Tibial nerve (tissue), 4 donors: ENCODE measurements around the gene EMC8. TPM values are rescaled to one million over a fixed set of nuclear protein-coding genes. Genes with fewer than 3 reads are reported as not detected.

Experiments
- DNase-seq, 2 donors: peaks; one replicate each; pipeline ENCODE4 v3.0.0-alpha.2; 2019; ENCODE audit warnings: low spot score in 2 of 2
- H3K27ac ChIP-seq, 4 donors: fragments of 200-600 bp; sonication (generic) in 3 of 4; one replicate each; pipeline ENCODE4 v1.5.1; 2017 to 2019; ENCODE audit warnings: mild to moderate bottlenecking in 1 of 4
- H3K27me3 ChIP-seq, 2 donors: fragments of 200-600 bp; sonication (generic) in 1 of 2; one replicate each; pipeline versions ENCODE4 v1.5.1 to v1.6.0; 2017 to 2019
- H3K36me3 ChIP-seq, 3 donors: fragments of 200-600 bp; sonication (generic); one replicate each; pipeline ENCODE4 v1.5.1; 2018 to 2019
- H3K4me1 ChIP-seq, 4 donors: fragments of 200-600 bp; sonication (generic) in 3 of 4; one replicate each; pipeline ENCODE4 v1.5.1; 2017 to 2019
- H3K4me3 ChIP-seq, 4 donors: fragments of 200-600 bp; sonication (generic) in 3 of 4; one replicate each; pipeline ENCODE4 v1.5.1; 2017 to 2019; ENCODE audit warnings: mild to moderate bottlenecking in 1 of 4, moderate library complexity in 1 of 4
- H3K9me3 ChIP-seq, 4 donors: fragments of 200-600 bp; sonication (generic) in 3 of 4; one replicate each; pipeline ENCODE4 v1.5.1; 2017 to 2019
- EP300 ChIP-seq, 2 donors: sonication (generic); formaldehyde crosslinking; IDR thresholded peaks; one replicate each; pipeline ENCODE4 v1.6.1; 2017; ENCODE audit warnings: antibody characterized with exemption in 2 of 2, mild to moderate bottlenecking in 1 of 2
- POLR2A ChIP-seq, 2 donors: fragments of 450-650 bp; IDR thresholded peaks; one replicate each; pipeline ENCODE4 v1.6.1; 2017; ENCODE audit warnings: antibody characterized with exemption in 2 of 2, mild to moderate bottlenecking in 2 of 2, moderate library complexity in 2 of 2
- WGBS, 2 donors: methylation state at CpG; one replicate each; pipeline ENCODE4 v1.1.5; 2018; 5-methylcytosine and 5-hydroxymethylcytosine counted together
- total RNA-seq, 4 donors: library from RNA; depleted of rRNA; stranded (reverse); fragments of >200 nt; gene quantifications; one replicate each; pipeline ENCODE4 v1.1.0, GENCODE V29; 2016
- TF ChIP-seq, protein P1 (sequence below), 5 experiments: fragments of 200-600 bp in 3 of 5; fragments of 450-650 bp in 2 of 5; sonication (generic) in 3 of 5; IDR thresholded peaks; one replicate each; pipeline ENCODE4 v1.5.1; 2016 to 2019; ENCODE audit warnings: antibody characterized with exemption in 5 of 5, mild to moderate bottlenecking in 3 of 5, moderate library complexity in 2 of 5

The EMC8 gene
- total RNA-seq, 4 donors from 2014 or later: 31.8 to 46.2 (median 35.4) TPM

GRCh38 chr16:85842848-85843247 is 43.5 kb upstream of the EMC8 start:
- Histone ChIP-seq H3K36me3 (no peaks in the 10 kb centered on the region), H3K9me3 (no peaks in the 10 kb centered on the region), H3K4me1 (peaks cover 0 to 6% (median 0%) of the 10 kb centered on the region in 4 donors), H3K4me3 (no peak overlapping the region), H3K27me3 (no peaks in the 10 kb centered on the region), H3K27ac (no peak overlapping the region)
- WGBS, 2 donors: 90 to 98% methylated on average over 9 of the region's 9 CpGs
- TF ChIP-seq EP300 (IDR thresholded peaks at IDR 0.05) (no peak), POLR2A (IDR thresholded peaks at IDR 0.05) (no peak)
- TF ChIP-seq, protein P1, sequence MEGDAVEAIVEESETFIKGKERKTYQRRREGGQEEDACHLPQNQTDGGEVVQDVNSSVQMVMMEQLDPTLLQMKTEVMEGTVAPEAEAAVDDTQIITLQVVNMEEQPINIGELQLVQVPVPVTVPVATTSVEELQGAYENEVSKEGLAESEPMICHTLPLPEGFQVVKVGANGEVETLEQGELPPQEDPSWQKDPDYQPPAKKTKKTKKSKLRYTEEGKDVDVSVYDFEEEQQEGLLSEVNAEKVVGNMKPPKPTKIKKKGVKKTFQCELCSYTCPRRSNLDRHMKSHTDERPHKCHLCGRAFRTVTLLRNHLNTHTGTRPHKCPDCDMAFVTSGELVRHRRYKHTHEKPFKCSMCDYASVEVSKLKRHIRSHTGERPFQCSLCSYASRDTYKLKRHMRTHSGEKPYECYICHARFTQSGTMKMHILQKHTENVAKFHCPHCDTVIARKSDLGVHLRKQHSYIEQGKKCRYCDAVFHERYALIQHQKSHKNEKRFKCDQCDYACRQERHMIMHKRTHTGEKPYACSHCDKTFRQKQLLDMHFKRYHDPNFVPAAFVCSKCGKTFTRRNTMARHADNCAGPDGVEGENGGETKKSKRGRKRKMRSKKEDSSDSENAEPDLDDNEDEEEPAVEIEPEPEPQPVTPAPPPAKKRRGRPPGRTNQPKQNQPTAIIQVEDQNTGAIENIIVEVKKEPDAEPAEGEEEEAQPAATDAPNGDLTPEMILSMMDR (IDR thresholded peaks at IDR 0.05): no peak
- DNase-seq: no peak

GRCh38 chr16:85842435-85842834 is 43.1 kb upstream of the EMC8 start:
- Histone ChIP-seq H3K27ac (no peak overlapping the region), H3K4me1 (peaks cover 0 to 6% (median 0%) of the 10 kb centered on the region in 4 donors), H3K27me3 (no peaks in the 10 kb centered on the region), H3K36me3 (no peaks in the 10 kb centered on the region), H3K4me3 (no peak overlapping the region), H3K9me3 (no peaks in the 10 kb centered on the region)
- TF ChIP-seq, protein P1 (IDR thresholded peaks at IDR 0.05): no peak
- TF ChIP-seq POLR2A (IDR thresholded peaks at IDR 0.05): no peak
- TF ChIP-seq EP300 (IDR thresholded peaks at IDR 0.05): no peak
- WGBS, 2 donors: 92 to 93% methylated on average over 9 of the region's 9 CpGs
- DNase-seq: no peak

- 86 to 94% methylated on average over 10 of the region's 10 CpGs for WGBS, 2 donors
- TF ChIP-seq, protein P1 (IDR thresholded peaks at IDR 0.05): no peak
- TF ChIP-seq EP300 (IDR thresholded peaks at IDR 0.05) (no peak), POLR2A (IDR thresholded peaks at IDR 0.05) (no peak)
- Histone ChIP-seq H3K9me3 (no peaks in the 10 kb centered on the region), H3K27me3 (no peaks in the 10 kb centered on the region), H3K4me3 (no peak overlapping the region), H3K27ac (no peak overlapping the region), H3K36me3 (no peaks in the 10 kb centered on the region), H3K4me1 (peaks cover 0 to 6% (median 0%) of the 10 kb centered on the region in 4 donors)
- DNase-seq: no peak
Measured at GRCh38 chr16:85840801-85841200, 41.5 kb upstream of the EMC8 start.

DNA sequence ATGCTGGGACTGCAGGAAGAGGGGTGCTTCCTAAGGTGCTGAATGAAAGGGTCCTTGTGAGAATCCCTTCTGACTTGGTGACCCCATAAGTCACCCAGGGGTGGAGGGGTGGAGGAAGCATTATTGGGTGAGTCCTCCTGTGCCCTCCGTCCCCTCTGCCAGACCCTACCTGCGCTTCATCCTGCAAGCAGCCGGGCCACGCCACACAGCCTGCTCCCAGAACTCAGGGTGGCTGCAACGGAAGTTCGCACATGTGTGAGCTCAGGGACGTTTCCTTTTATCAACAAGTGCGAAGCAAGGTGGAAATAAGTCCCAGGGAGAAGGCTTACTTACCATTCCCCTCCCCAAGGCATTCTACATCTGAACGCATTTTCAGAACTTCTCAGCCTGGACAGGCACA is 41.1 kb upstream of the EMC8 start:
- TF ChIP-seq EP300 (IDR thresholded peaks at IDR 0.05) (no peak), POLR2A (IDR thresholded peaks at IDR 0.05) (no peak)
- TF ChIP-seq, protein P1 (IDR thresholded peaks at IDR 0.05): no peak
- DNase-seq: no peak
- Histone ChIP-seq H3K36me3 (no peaks in the 10 kb centered on the region), H3K4me3 (no peak overlapping the region), H3K9me3 (no peaks in the 10 kb centered on the region), H3K27me3 (no peaks in the 10 kb centered on the region), H3K4me1 (peaks cover 0 to 6% (median 0%) of the 10 kb centered on the region in 4 donors), H3K27ac (no peak overlapping the region)
- WGBS, 2 donors: 91 to 94% methylated on average over 9 of the region's 9 CpGs

- Histone ChIP-seq H3K4me1 (peaks cover 0 to 2% (median 0%) of the 10 kb centered on the region in 4 donors), H3K27me3 (no peaks in the 10 kb centered on the region), H3K9me3 (no peaks in the 10 kb centered on the region), H3K4me3 (no peak overlapping the region), H3K36me3 (no peaks in the 10 kb centered on the region), H3K27ac (no peak overlapping the region)
- DNase-seq: no peak
- WGBS, 2 donors: 69 to 90% methylated on average over 16 to 24 of the region's 24 CpGs
- TF ChIP-seq, protein P1 (IDR thresholded peaks at IDR 0.05): no peak
- TF ChIP-seq POLR2A (IDR thresholded peaks at IDR 0.05) (no peak), EP300 (IDR thresholded peaks at IDR 0.05) (no peak)
Measured at GRCh38 chr16:85839681-85840240, 40.4 kb upstream of the EMC8 start.
